C4-2B (cell line): Measurements from ENCODE around the gene LARGE1.

ENCODE experiments used
- CTCF ChIP-seq: fragments of 450-650 bp; conservative IDR thresholded peaks from 2 replicates; pipeline ENCODE4 v1.5.1; 2017; ENCODE audit warnings: mild to moderate bottlenecking
- ZFX ChIP-seq: fragments of 450-650 bp; IDR thresholded peaks from 2 replicates; pipeline ENCODE4 v1.6.1; 2017

- TF ChIP-seq CTCF, result no peak
- no peak for TF ChIP-seq ZFX
These were observed 212.7 kb downstream of the LARGE1 start for GRCh38 chr22:33707581-33707980.
